IPS-NIHi11 (cell line): ENCODE results near the gene FPR2.
"Not testable (repeated sequence)": the region's sequence is repeated elsewhere in the genome, so short reads cannot be mapped to it uniquely, and the experiment has no call there.

Experiments
- DNase-seq: peaks from one replicate; pipeline ENCODE4 v3.0.0; 2012; ENCODE audit warnings: mixed read lengths, low spot score

FPR2 gene

GRCh38 chr19:51805396-51805795, 44.4 kb downstream of the FPR2 start:
- DNase-seq: not testable (repeated sequence)

GRCh38 chr19:51806571-51806970, 45.6 kb downstream of the FPR2 start:
- not testable (repeated sequence) for DNase-seq

- peak; percentile 28 for DNase-seq
Observed at GRCh38 chr19:51807111-51807701, 46.2 kb downstream of the FPR2 start.

- no peak for DNase-seq
Observed at GRCh38 chr19:51807925-51808324, 46.9 kb downstream of the FPR2 start.

GRCh38 chr19:51808333-51808986, 47.5 kb downstream of the FPR2 start:
- DNase-seq: no peak

- DNase-seq: no peak
Observed at GRCh38 chr19:51809787-51810186, 48.8 kb downstream of the FPR2 start.

GRCh38 chr19:51810223-51810622, 49.2 kb downstream of the FPR2 start:
- no peak for DNase-seq

GRCh38 chr19:51811344-51811743, 50.4 kb downstream of the FPR2 start:
- DNase-seq: no peak

GRCh38 chr19:51815043-51815442, 54.1 kb downstream of the FPR2 start:
- no peak for DNase-seq

GRCh38 chr19:51816711-51817110, 55.7 kb downstream of the FPR2 start:
- DNase-seq: no peak

- no peak for DNase-seq
Observed at GRCh38 chr19:51820011-51820410, 59.0 kb downstream of the FPR2 start.
